ENCODE data around the gene OR52E1. TPM values are rescaled to one million over a fixed set of nuclear protein-coding genes. Genes with fewer than 3 reads are reported as not detected.

The OR52E1 gene
- polyA plus RNA-seq, 1 donor from 2014 or later: not detected

DNA sequence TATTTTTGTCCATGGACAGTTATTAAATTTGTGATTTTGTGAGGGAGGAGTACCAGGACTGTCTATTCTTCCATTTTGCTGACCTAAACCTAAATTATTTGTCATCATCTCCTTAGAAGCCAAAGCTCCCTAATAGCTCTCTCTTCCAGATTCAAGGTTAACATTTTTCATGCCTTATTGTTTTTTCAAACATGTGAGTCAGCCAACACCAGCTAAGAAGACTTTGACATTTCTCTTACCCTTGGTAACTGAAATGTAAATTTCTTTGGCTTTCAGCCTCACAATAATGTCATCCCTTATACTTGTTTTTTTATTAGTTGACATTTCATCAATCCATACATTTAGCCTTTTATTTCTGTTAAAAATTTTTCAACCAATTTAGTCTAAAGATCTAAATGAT lies 19.2 kb downstream of the OR52E1 start:
- no peak overlapping the region for H3K4me3 Mint-ChIP-seq
- no peak overlapping the region for H3K27ac Mint-ChIP-seq
- H3K27me3 Mint-ChIP-seq: no peaks in the 10 kb centered on the region
- no peaks in the 10 kb centered on the region for H3K36me3 Mint-ChIP-seq
- H3K9me3 Mint-ChIP-seq: peaks cover 0 to 3% (median 3%) of the 10 kb centered on the region in 3 donors
- H3K4me1 Mint-ChIP-seq: no peaks in the 10 kb centered on the region

DNA sequence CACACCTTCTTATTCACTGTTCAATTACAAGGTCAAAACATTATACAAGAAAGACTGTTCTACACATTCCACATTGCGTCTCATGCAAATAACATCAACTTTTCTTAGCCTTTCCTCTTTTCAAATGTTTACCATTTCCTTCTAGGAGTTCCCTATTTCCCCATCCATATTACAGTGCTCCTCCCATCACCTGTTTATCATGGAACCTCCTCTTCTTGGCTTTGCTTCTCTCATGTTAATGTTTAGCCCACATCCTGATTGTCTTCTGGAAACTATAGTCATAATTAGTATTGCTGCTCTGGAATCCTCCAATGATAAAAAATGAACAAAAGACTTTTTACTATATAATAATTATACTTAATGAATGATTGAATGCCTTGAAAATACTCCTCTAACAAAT lies 21.3 kb downstream of the OR52E1 start:
- Mint-ChIP-seq H3K4me3 (no peak overlapping the region), H3K36me3 (no peaks in the 10 kb centered on the region), H3K27me3 (peaks cover 1% of the 10 kb centered on the region), H3K9me3 (peaks cover 0 to 5% (median 3%) of the 10 kb centered on the region in 3 donors), H3K27ac (no peak overlapping the region), H3K4me1 (no peaks in the 10 kb centered on the region)

DNA sequence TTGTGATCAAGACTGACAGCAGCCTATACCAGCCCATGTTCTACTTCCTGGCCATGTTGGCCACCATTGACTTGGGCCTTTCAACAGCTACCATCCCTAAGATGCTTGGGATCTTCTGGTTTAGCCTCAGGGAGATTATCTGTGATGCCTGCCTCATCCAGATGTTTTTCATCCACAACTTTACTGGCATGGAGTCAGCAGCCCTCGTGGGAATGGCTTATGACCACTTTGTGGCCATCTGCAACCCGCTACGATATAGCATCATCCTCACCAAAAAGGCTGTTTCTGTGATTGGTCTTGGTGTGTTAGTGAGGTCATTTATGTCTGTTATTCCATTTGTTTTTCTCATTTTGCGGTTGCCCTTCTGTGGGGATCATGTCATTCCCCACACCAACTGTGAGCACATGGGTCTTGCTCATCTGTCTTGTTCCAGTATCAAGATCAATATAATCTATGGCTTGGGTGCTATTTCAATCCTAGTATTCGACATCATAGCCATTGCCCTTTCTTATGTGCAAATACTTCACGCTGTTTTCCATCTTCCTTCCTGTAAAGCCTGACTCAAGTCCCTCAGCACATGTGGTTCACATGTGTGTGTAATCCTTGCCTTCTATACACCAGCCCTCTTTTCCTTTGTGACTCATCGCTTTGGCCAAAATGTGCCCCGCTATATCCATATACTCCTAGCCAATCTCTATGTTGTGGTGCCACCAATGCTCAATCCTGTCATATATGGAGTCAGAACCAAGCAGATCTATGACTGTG lies 23.6 kb downstream of the OR52E1 start:
- H3K4me3 Mint-ChIP-seq: no peak overlapping the region
- H3K9me3 Mint-ChIP-seq: peaks cover 0 to 5% (median 3%) of the 10 kb centered on the region in 3 donors

DNA sequence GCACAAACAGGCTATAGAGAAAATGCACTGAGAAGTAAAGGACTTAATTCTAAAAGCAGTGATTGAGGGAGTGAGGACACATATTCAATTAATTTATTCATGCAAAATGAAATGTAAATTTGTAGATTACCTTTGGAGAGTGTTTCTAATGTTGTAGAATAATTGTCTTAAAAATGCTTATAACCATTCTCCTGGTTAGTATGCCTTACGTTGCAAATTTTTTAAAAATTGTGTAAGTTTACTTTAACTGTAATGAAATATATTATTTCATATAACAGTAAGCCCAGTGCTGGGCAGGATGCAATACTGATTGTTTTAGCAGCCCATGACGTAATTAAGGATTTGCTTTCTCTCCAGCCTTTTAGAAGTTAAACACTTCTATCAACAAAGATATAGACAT lies 26.6 kb downstream of the OR52E1 start:
- H3K4me1 Mint-ChIP-seq: no peaks in the 10 kb centered on the region
- no peak overlapping the region for H3K4me3 Mint-ChIP-seq
- no peaks in the 10 kb centered on the region for H3K36me3 Mint-ChIP-seq
- peaks cover 1% of the 10 kb centered on the region for H3K27me3 Mint-ChIP-seq
- no peak overlapping the region for H3K27ac Mint-ChIP-seq
- peaks cover 0 to 2% (median 0%) of the 10 kb centered on the region in 3 donors for H3K9me3 Mint-ChIP-seq

More for the DNA sequence above, 23.6 kb downstream of the OR52E1 start:
- Mint-ChIP-seq H3K27me3 (peaks cover 1% of the 10 kb centered on the region), H3K27ac (no peak overlapping the region), H3K4me1 (no peaks in the 10 kb centered on the region), H3K36me3 (no peaks in the 10 kb centered on the region)

- H3K4me1 Mint-ChIP-seq: no peaks in the 10 kb centered on the region
- H3K9me3 Mint-ChIP-seq: peaks cover 0 to 1% (median 0%) of the 10 kb centered on the region in 3 donors
- no peaks in the 10 kb centered on the region for H3K27me3 Mint-ChIP-seq
- H3K27ac Mint-ChIP-seq: peak overlapping the region in 1 of 3 donors; percentile 35
- no peak overlapping the region for H3K4me3 Mint-ChIP-seq
- no peaks in the 10 kb centered on the region for H3K36me3 Mint-ChIP-seq
Observed at GRCh38 chr11:5102246-5102645, 32.9 kb downstream of the OR52E1 start.

- H3K27me3 Mint-ChIP-seq: no peaks in the 10 kb centered on the region
- H3K4me3 Mint-ChIP-seq: no peak overlapping the region
- peaks cover 0 to 1% (median 0%) of the 10 kb centered on the region in 3 donors for H3K9me3 Mint-ChIP-seq
- no peaks in the 10 kb centered on the region for H3K4me1 Mint-ChIP-seq
- no peaks in the 10 kb centered on the region for H3K36me3 Mint-ChIP-seq
- no peak overlapping the region for H3K27ac Mint-ChIP-seq
Observed at GRCh38 chr11:5103066-5103465, 33.7 kb downstream of the OR52E1 start.

- H3K4me1 Mint-ChIP-seq: no peaks in the 10 kb centered on the region
Observed at GRCh38 chr11:5107285-5107684, 37.9 kb downstream of the OR52E1 start.

GRCh38 chr11:5115339-5115738 lies 46.0 kb downstream of the OR52E1 start:
- peaks cover 1% of the 10 kb centered on the region for H3K36me3 Mint-ChIP-seq
- peaks cover 0 to 2% (median 0%) of the 10 kb centered on the region in 3 donors for H3K9me3 Mint-ChIP-seq
- H3K4me3 Mint-ChIP-seq: no peak overlapping the region
- no peak overlapping the region for H3K27ac Mint-ChIP-seq
- H3K27me3 Mint-ChIP-seq: peaks cover 5% of the 10 kb centered on the region
- H3K4me1 Mint-ChIP-seq: no peaks in the 10 kb centered on the region

More at GRCh38 chr11:5107285-5107684, 37.9 kb downstream of the OR52E1 start:
- Mint-ChIP-seq H3K9me3 (peaks cover 0 to 1% (median 0%) of the 10 kb centered on the region in 3 donors), H3K4me3 (no peak overlapping the region), H3K36me3 (no peaks in the 10 kb centered on the region), H3K27ac (no peak overlapping the region), H3K27me3 (no peaks in the 10 kb centered on the region)

DNA sequence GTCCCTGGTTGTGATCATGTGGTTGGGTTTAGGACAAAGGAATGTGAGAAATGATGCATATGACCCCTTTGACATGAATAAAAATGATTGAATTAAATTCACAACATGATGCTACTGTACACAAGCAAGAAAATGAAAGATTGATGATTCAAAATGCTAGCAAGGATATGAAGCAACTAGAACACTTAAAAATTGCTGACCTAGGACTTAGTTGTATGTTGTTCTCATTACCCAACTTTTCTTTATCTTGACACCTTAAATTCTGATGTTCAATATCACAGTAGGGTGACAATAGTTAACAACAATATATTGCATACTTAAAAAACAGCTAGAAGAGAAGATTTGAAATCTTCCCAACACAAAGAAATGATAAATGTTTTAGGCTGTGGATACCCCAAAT lies 48.2 kb downstream of the OR52E1 start:
- no peaks in the 10 kb centered on the region for H3K4me1 Mint-ChIP-seq
- H3K4me3 Mint-ChIP-seq: no peak overlapping the region
- peaks cover 0 to 2% (median 0%) of the 10 kb centered on the region in 3 donors for H3K9me3 Mint-ChIP-seq
- H3K27me3 Mint-ChIP-seq: peaks cover 6% of the 10 kb centered on the region
- no peak overlapping the region for H3K27ac Mint-ChIP-seq
- H3K36me3 Mint-ChIP-seq: peaks cover 1% of the 10 kb centered on the region

GRCh38 chr11:5118893-5119292 lies 49.5 kb downstream of the OR52E1 start:
- Mint-ChIP-seq H3K27me3 (peaks cover 8% of the 10 kb centered on the region), H3K4me1 (no peaks in the 10 kb centered on the region), H3K4me3 (no peak overlapping the region), H3K9me3 (peaks cover 0 to 2% (median 0%) of the 10 kb centered on the region in 3 donors), H3K27ac (no peak overlapping the region), H3K36me3 (peaks cover 1% of the 10 kb centered on the region)

Other genes starting within 250 kb of the OR52E1 start
- not detected for gene OR51F2, start 248.3 kb upstream of the OR52E1 start, polyA plus RNA-seq
- not detected for gene OR51S1, start 220.4 kb upstream of the OR52E1 start, polyA plus RNA-seq
- not detected for gene OR51T1, start 187.7 kb upstream of the OR52E1 start, polyA plus RNA-seq
- not detected for gene OR51A7, start 165.8 kb upstream of the OR52E1 start, polyA plus RNA-seq
- not detected for gene OR51G2, start 150.2 kb upstream of the OR52E1 start, polyA plus RNA-seq
- not detected for gene OR51G1, start 145.2 kb upstream of the OR52E1 start, polyA plus RNA-seq
- not detected for gene OR51A4, start 122.0 kb upstream of the OR52E1 start, polyA plus RNA-seq
- gene OR51A2, start 113.9 kb upstream of the OR52E1 start, polyA plus RNA-seq: not detected
- not detected for gene OR51L1, start 74.7 kb upstream of the OR52E1 start, polyA plus RNA-seq
- gene OR52J3, start 23.0 kb upstream of the OR52E1 start, polyA plus RNA-seq: not detected
- gene OR52E2, start 9.9 kb upstream of the OR52E1 start, polyA plus RNA-seq: not detected
- not detected for gene OR52A5, start 68.8 kb downstream of the OR52E1 start, polyA plus RNA-seq
- gene OR52A1, start 85.2 kb downstream of the OR52E1 start, polyA plus RNA-seq: not detected
- not detected for gene OR51V1, start 131.1 kb downstream of the OR52E1 start, polyA plus RNA-seq
- 60.1 TPM for gene HBB, start 157.5 kb downstream of the OR52E1 start, polyA plus RNA-seq
- not detected for gene HBD, start 164.9 kb downstream of the OR52E1 start, polyA plus RNA-seq
- not detected for gene HBG1, start 180.3 kb downstream of the OR52E1 start, polyA plus RNA-seq
- 1.0 TPM for gene HBG2, start 185.2 kb downstream of the OR52E1 start, polyA plus RNA-seq
- gene HBE1, start 200.4 kb downstream of the OR52E1 start, polyA plus RNA-seq: not detected
- not detected for gene OR51B4, start 232.4 kb downstream of the OR52E1 start, polyA plus RNA-seq

Data from IgD-negative memory B cell (primary cell).